Caco-2 (cell line): ENCODE measurements around the gene EIF2D. TPM values are rescaled to one million over a fixed set of nuclear protein-coding genes. Genes with fewer than 3 reads are reported as not detected.

Source experiments
- BruUV-seq: library from RNA; stranded (reverse); fragments of 400-500 nt; replicated peaks from 2 replicates; lab custom pipeline; 2021; lab: Mats Ljungman, UMichigan
- CTCF ChIA-PET: fragments of 300-600 bp; sonication (Branson Sonifier 250); formaldehyde crosslinking; loops from one replicate; lab custom pipeline; 2022; ENCODE audit warnings: antibody characterized with exemption; lab: Charles Lee
- POLR2A ChIA-PET: fragments of 300-600 bp; sonication (Branson Sonifier 250); formaldehyde crosslinking; loops from one replicate; lab custom pipeline; 2022; ENCODE audit warnings: antibody characterized with exemption; lab: Charles Lee
- DNase-seq, 2 experiments: peaks; one replicate each; pipeline versions ENCODE4 v3.0.0 to v3.0.0-alpha.2; 2020 to 2022
- H3K27me3 ChIP-seq: replicated peaks from 2 replicates; pipeline ENCODE4 v1.6.0; 2011; ENCODE audit warnings: low read length; ENCODE audit not compliant: control insufficient read depth, insufficient read depth
- H3K36me3 ChIP-seq: 2 replicates; pipeline ENCODE4 v1.5.1; 2011; ENCODE audit warnings: low read length; ENCODE audit not compliant: control insufficient read depth, insufficient read depth
- H3K4me1 ChIP-seq: fragments of 250-450 bp; sonication (Bioruptor Pico); 2 replicates; pipeline ENCODE4 v1.5.1; 2020; ENCODE audit warnings: mild to moderate bottlenecking
- H3K4me3 ChIP-seq: 2 replicates; pipeline ENCODE4 v1.5.1; 2011; ENCODE audit warnings: low read depth, mild to moderate bottlenecking, control low read depth, low read length
- H3K9me3 ChIP-seq: fragments of 250-450 bp; sonication (Bioruptor Pico); 2 replicates; pipeline ENCODE4 v1.5.1; 2020; ENCODE audit warnings: mild to moderate bottlenecking, moderate library complexity
- H3K27ac Mint-ChIP-seq: one replicate; pipeline ENCODE4 v1.8.0; 2022; ENCODE audit warnings: mixed read lengths; ENCODE audit not compliant: unreplicated experiment
- H3K27me3 Mint-ChIP-seq: one replicate; pipeline ENCODE4 v1.8.0; 2022; ENCODE audit warnings: mixed read lengths; ENCODE audit not compliant: insufficient read depth, unreplicated experiment
- H3K36me3 Mint-ChIP-seq: one replicate; pipeline ENCODE4 v1.8.0; 2022; ENCODE audit warnings: mild to moderate bottlenecking, mixed read lengths; ENCODE audit not compliant: insufficient read depth, unreplicated experiment
- H3K4me1 Mint-ChIP-seq: one replicate; pipeline ENCODE4 v1.8.0; 2022; ENCODE audit warnings: low read depth, mixed read lengths; ENCODE audit not compliant: unreplicated experiment
- H3K4me3 Mint-ChIP-seq: one replicate; pipeline ENCODE4 v1.8.0; 2022; ENCODE audit warnings: mild to moderate bottlenecking, moderate library complexity, mixed read lengths; ENCODE audit not compliant: unreplicated experiment
- H3K9me3 Mint-ChIP-seq: one replicate; pipeline ENCODE4 v1.8.0; 2022; ENCODE audit warnings: mixed read lengths; ENCODE audit not compliant: unreplicated experiment
- CTCF ChIP-seq, 2 experiments: fragments of 200-600 bp in 1 of 2; IDR thresholded peaks; 1 replicate in 1 of 2; 2 replicates in 1 of 2; pipeline versions ENCODE4 v1.5.1 to v1.8.0; 2011 to 2022; ENCODE audit warnings: antibody characterized with exemption in 1 of 2, control low read depth in 1 of 2, inconsistent platforms in 1 of 2, low read depth in 1 of 2, low read length in 1 of 2, mild to moderate bottlenecking in 1 of 2, moderate library complexity in 1 of 2; ENCODE audit not compliant: insufficient read depth in 1 of 2, severe bottlenecking in 1 of 2, unreplicated experiment in 1 of 2
- intact Hi-C: fragments of 100-400 bp; cut with micrococcal nuclease; formaldehyde crosslinking; loops from one replicate; pipeline ENCODE4 v1.10.0; 2022; ENCODE audit not compliant: unreplicated experiment
- total RNA-seq: library from RNA; stranded (reverse); gene quantifications from 2 replicates; pipeline ENCODE4 v1.2.3, GENCODE V29; 2022

The EIF2D gene
- total RNA-seq, 1 experiment from 2014 or later: 37.9 TPM

- Mint-ChIP-seq H3K27me3 (no peaks in the 10 kb centered on the region), H3K4me1 (no peaks in the 10 kb centered on the region), H3K9me3 (no peaks in the 10 kb centered on the region), H3K4me3 (no peak overlapping the region), H3K27ac (no peak overlapping the region), H3K36me3 (no peaks in the 10 kb centered on the region)
- no peaks in the 10 kb centered on the region for H3K4me1 ChIP-seq
- no peaks in the 10 kb centered on the region for H3K27me3 ChIP-seq
- no peaks in the 10 kb centered on the region for H3K36me3 ChIP-seq
- no peak for TF ChIP-seq CTCF (IDR thresholded peaks at IDR 0.05; ENCODE audit: insufficient read depth in 1 of 2, low read depth in 1 of 2, low read length in 1 of 2, severe bottlenecking in 1 of 2, unreplicated experiment in 1 of 2)
- POLR2A ChIA-PET: no interaction called here
- H3K4me3 ChIP-seq: no peak overlapping the region
- BruUV-seq: no TSS peak
- no peaks in the 10 kb centered on the region for H3K9me3 ChIP-seq
- intact Hi-C loops: no loop called here
- CTCF ChIA-PET: interaction anchor here (1.6 to 4.6 kb wide), 2 partner anchors 39 to 105 kb away, joined by 22 to 23 read pairs; no protein-coding TSS in a partner anchor
- DNase-seq: no peak
These were observed 27.6 kb downstream of the EIF2D start for GRCh38 chr1:206584683-206585082.

GRCh38 chr1:206583707-206584648 is 28.3 kb downstream of the EIF2D start:
- intact Hi-C loops: loop anchor here (1.0 kb wide), 4 partner anchors 39 to 105 kb away; no protein-coding TSS in a partner anchor
- ChIA-PET CTCF (interaction anchor here (0.6 to 4.6 kb wide), 10 partner anchors 26 to 105 kb away, joined by 3 to 23 read pairs (median 4); no protein-coding TSS in a partner anchor), POLR2A (interaction anchor here (0.8 kb wide), 1 partner anchor 39 kb away, joined by 3 read pairs; no protein-coding TSS in a partner anchor)
- no peaks in the 10 kb centered on the region for H3K36me3 Mint-ChIP-seq
- H3K27ac Mint-ChIP-seq: no peak overlapping the region
- Histone ChIP-seq H3K4me1 (no peaks in the 10 kb centered on the region), H3K36me3 (no peaks in the 10 kb centered on the region), H3K4me3 (no peak overlapping the region), H3K27me3 (no peaks in the 10 kb centered on the region), H3K9me3 (no peaks in the 10 kb centered on the region)
- no peaks in the 10 kb centered on the region for H3K27me3 Mint-ChIP-seq
- TF ChIP-seq CTCF (IDR thresholded peaks at IDR 0.05; ENCODE audit: insufficient read depth in 1 of 2, low read depth in 1 of 2, low read length in 1 of 2, severe bottlenecking in 1 of 2, unreplicated experiment in 1 of 2): peak; percentile 82
- H3K4me3 Mint-ChIP-seq: no peak overlapping the region
- no peaks in the 10 kb centered on the region for H3K9me3 Mint-ChIP-seq
- peak; percentile 65 to 78 for DNase-seq
- H3K4me1 Mint-ChIP-seq: no peaks in the 10 kb centered on the region
- BruUV-seq: no TSS peak

- no peak for DNase-seq
- Histone ChIP-seq H3K36me3 (no peaks in the 10 kb centered on the region), H3K27me3 (no peaks in the 10 kb centered on the region), H3K9me3 (no peaks in the 10 kb centered on the region), H3K4me1 (no peaks in the 10 kb centered on the region), H3K4me3 (no peak overlapping the region)
- Mint-ChIP-seq H3K9me3 (no peaks in the 10 kb centered on the region), H3K27me3 (peaks cover 3% of the 10 kb centered on the region), H3K27ac (no peak overlapping the region), H3K36me3 (no peaks in the 10 kb centered on the region), H3K4me1 (no peaks in the 10 kb centered on the region), H3K4me3 (no peak overlapping the region)
- TF ChIP-seq CTCF (IDR thresholded peaks at IDR 0.05; ENCODE audit: insufficient read depth in 1 of 2, low read depth in 1 of 2, low read length in 1 of 2, severe bottlenecking in 1 of 2, unreplicated experiment in 1 of 2): no peak
- intact Hi-C loops: loop anchor here (1.0 kb wide), 4 partner anchors 38 to 104 kb away; no protein-coding TSS in a partner anchor
- no TSS peak for BruUV-seq
- ChIA-PET CTCF (interaction anchor here (0.6 to 4.6 kb wide), 10 partner anchors 27 to 104 kb away, joined by 3 to 23 read pairs (median 4); no protein-coding TSS in a partner anchor), POLR2A (interaction anchor here (0.8 kb wide), 1 partner anchor 38 kb away, joined by 3 read pairs; no protein-coding TSS in a partner anchor)
These were observed 29.1 kb downstream of the EIF2D start for GRCh38 chr1:206582971-206583706.
